HepG2 (cell line): Measurements from ENCODE around the gene COLQ. TPM values are rescaled to one million over a fixed set of nuclear protein-coding genes. Genes with fewer than 3 reads are reported as not detected.

Experiments
- ATAC-seq: fragments of 200-7000 bp; cut with Tn5 transposase; 3 replicates; pipeline ENCODE4 v1.9.1; 2020; ENCODE audit warnings: mild to moderate bottlenecking, moderate library complexity
- BruUV-seq: library from RNA; stranded (reverse); fragments of 400-500 nt; replicated peaks from 2 replicates; lab custom pipeline; 2021; lab: Mats Ljungman, UMichigan
- CTCF ChIA-PET: fragments of 300-600 bp; formaldehyde crosslinking; extraction: SDS; loops from one replicate; lab custom pipeline; 2021; ENCODE audit warnings: low total read pairs, inconsistent platforms, low intra/inter-chr PET ratio; lab: Yijun Ruan, JAX
- POLR2A ChIA-PET: fragments of 350-600 bp; sonication (Branson Sonifier 250); formaldehyde crosslinking; loops from one replicate; lab custom pipeline; 2020; ENCODE audit warnings: antibody characterized with exemption, inconsistent platforms; lab: Yijun Ruan, JAX
- DNase-seq: peaks from one replicate; pipeline ENCODE4 v3.0.0-alpha.2; 2015; ENCODE audit warnings: low spot score
- FAIRE-seq: peaks from 3 replicates; lab custom pipeline; 2011; peaks lifted over from hg19 to GRCh38; lab: Jason Lieb, UNC
- H2AFZ ChIP-seq: one replicate; pipeline ENCODE4 v1.6.1; 2011; ENCODE audit warnings: low read length, inconsistent platforms
- H3K27ac ChIP-seq: fragments of 300-600 bp; 3 replicates; pipeline ENCODE4 v1.8.0; 2011; ENCODE audit warnings: mixed run types, mild to moderate bottlenecking, mixed read lengths, low read length, inconsistent platforms; ENCODE audit not compliant: insufficient read depth; ENCODE audit errors: extremely low read length
- H3K27me3 ChIP-seq, 2 experiments: fragments of 200-600 bp in 1 of 2; 2 replicates in 1 of 2; 3 replicates in 1 of 2; pipeline versions ENCODE4 v1.6.0 to v1.8.0; 2011; ENCODE audit warnings: low read length in 2 of 2, mild to moderate bottlenecking in 2 of 2, moderate library complexity in 2 of 2, inconsistent platforms in 1 of 2; ENCODE audit not compliant: insufficient read depth in 2 of 2, control insufficient read depth in 1 of 2
- H3K36me3 ChIP-seq, 2 experiments: fragments of 200-600 bp in 1 of 2; replicated peaks in 1 of 2; 2 replicates in 1 of 2; 3 replicates in 1 of 2; pipeline versions ENCODE4 v1.5.1 to v1.8.0; 2011; ENCODE audit warnings: low read length in 2 of 2, inconsistent platforms in 1 of 2; ENCODE audit not compliant: insufficient read depth in 2 of 2, control insufficient read depth in 1 of 2
- H3K4me1 ChIP-seq: 2 replicates; pipeline ENCODE4 v1.5.1; 2012; ENCODE audit warnings: low read length, inconsistent platforms; ENCODE audit not compliant: insufficient read depth
- H3K4me2 ChIP-seq: 2 replicates; pipeline ENCODE4 v1.6.0; 2011; ENCODE audit warnings: low read depth, low read length, inconsistent platforms
- H3K4me3 ChIP-seq, 3 experiments: fragments of 200-600 bp in 1 of 3; sonication (generic), shearing (Covaris generic) in 1 of 3; replicated peaks in 1 of 3; 2 replicates each; pipeline ENCODE4 v1.5.1; 2011 to 2016; ENCODE audit warnings: low read length in 3 of 3, inconsistent platforms in 2 of 3, low read depth in 2 of 3, mild to moderate bottlenecking in 2 of 3, control low read depth in 1 of 3, mixed read lengths in 1 of 3; ENCODE audit not compliant: insufficient read depth in 1 of 3
- H3K79me2 ChIP-seq: one replicate; pipeline ENCODE4 v1.6.1; 2011; ENCODE audit warnings: low read length, inconsistent platforms; ENCODE audit not compliant: insufficient read depth
- H3K9ac ChIP-seq: 2 replicates; pipeline ENCODE4 v1.6.0; 2011; ENCODE audit warnings: mild to moderate bottlenecking, low read depth, low read length, inconsistent platforms; ENCODE audit not compliant: insufficient read depth
- H3K9me3 ChIP-seq: 2 replicates; pipeline ENCODE4 v1.5.1; 2012; ENCODE audit warnings: mild to moderate bottlenecking, low read length
- H4K20me1 ChIP-seq: 2 replicates; pipeline ENCODE4 v1.6.0; 2011; ENCODE audit warnings: inconsistent platforms, mild to moderate bottlenecking, low read length, moderate library complexity; ENCODE audit not compliant: insufficient read depth
- HNF4A ChIP-seq: sonication (generic); formaldehyde crosslinking; IDR thresholded peaks from 2 replicates; pipeline ENCODE4 v1.4.0; 2020; ENCODE audit warnings: missing genetic modification reagents
- SP5 ChIP-seq: IDR thresholded peaks from 2 replicates; pipeline ENCODE4 v1.6.1; 2016; ENCODE audit warnings: low read depth, borderline replicate concordance
- TGIF2 ChIP-seq: IDR thresholded peaks from 2 replicates; pipeline ENCODE4 v1.6.1; 2016; ENCODE audit warnings: control low read depth, missing compliant biosample characterization
- WGBS: methylation state at CpG from one replicate; pipeline ENCODE4 v1.1.6; 2017; ENCODE audit warnings: low lambda C conversion rate; 5-methylcytosine and 5-hydroxymethylcytosine counted together
- in situ Hi-C: cut with HindIII; loops from 2 replicates; pipeline ENCODE4 v1.10.0; 2017; ENCODE audit warnings: low pct_unique_long_range_greater_than_20kb; ENCODE audit not compliant: extremely low pct_ligation_motif_present
- intact Hi-C: fragments of 100-400 bp; cut with micrococcal nuclease; formaldehyde crosslinking; loops from one replicate; pipeline ENCODE4 v1.10.0; 2022; ENCODE audit not compliant: unreplicated experiment
- polyA plus RNA-seq, 8 experiments: library from polyadenylated mRNA; depleted of rRNA in 3 of 8; stranded (reverse) in 7 of 8; unstranded in 1 of 8; fragments of >200 nt; fragmentation: Illumina TruSeq in 4 of 8; extraction: Trizol in 4 of 8; gene quantifications; 2 replicates each; pipeline versions ENCODE4 v1.2.1 to v1.2.3, GENCODE V29; 2011 to 2016; ENCODE audit warnings: low read depth in 4 of 8, missing spikeins in 1 of 8, mixed read lengths in 1 of 8; ENCODE audit not compliant: insufficient read depth in 1 of 8
- total RNA-seq, 5 experiments: library from RNA; depleted of rRNA; stranded (reverse); fragments of >200 nt; fragmentation: Illumina TruSeq; extraction: Trizol; gene quantifications; 2 replicates each; pipeline ENCODE4 v1.2.3, GENCODE V29; 2016; ENCODE audit warnings: low read depth in 1 of 5
- TF ChIP-seq, protein P1 (sequence below): sonication (generic); formaldehyde crosslinking; IDR thresholded peaks from 2 replicates; pipeline ENCODE4 v1.4.0; 2020; ENCODE audit warnings: mild to moderate bottlenecking, low read depth, missing genetic modification reagents
- TF ChIP-seq, protein P2 (sequence below): sonication (generic); formaldehyde crosslinking; IDR thresholded peaks from one replicate; pipeline ENCODE4 v1.5.1; 2020; ENCODE audit warnings: mild to moderate bottlenecking, missing genetic modification reagents; ENCODE audit errors: not compliant biosample characterization
- TF ChIP-seq, protein P3 (sequence below): sonication (generic); formaldehyde crosslinking; IDR thresholded peaks from 2 replicates; pipeline ENCODE4 v1.4.0; 2020; ENCODE audit warnings: mild to moderate bottlenecking, missing genetic modification reagents

Gene COLQ
- total and polyA plus RNA-seq, 2 of the 13 experiments (the other 11 are each of a cell fraction or from before 2014, with no cell fraction given) = 0.31 to 0.46 TPM

DNA sequence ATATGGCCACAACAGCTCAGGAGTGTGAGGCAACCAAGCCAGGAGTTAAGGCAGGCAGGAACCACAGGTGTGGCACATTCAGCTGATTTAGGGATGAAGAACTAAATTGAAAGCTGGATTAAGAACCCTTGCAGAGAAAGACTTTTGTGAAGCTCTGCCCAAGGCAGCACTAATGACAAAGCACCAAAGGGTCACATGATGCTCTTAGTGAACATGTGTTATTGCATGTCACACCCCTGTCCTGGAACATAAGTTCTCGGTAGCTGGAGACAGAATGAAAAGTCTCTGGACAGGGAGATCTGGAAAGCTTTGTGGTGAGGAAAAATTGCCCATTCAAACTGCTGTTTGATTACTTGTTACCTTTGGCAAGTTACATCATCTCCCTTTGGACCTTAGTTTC is 90.9 kb downstream of the COLQ start:
- intact Hi-C loops = no loop called here
- Histone ChIP-seq H3K4me3 (no peak overlapping the region), H3K9ac (no peak overlapping the region), H3K4me1 (peaks cover 35% of the 10 kb centered on the region), H3K79me2 (peaks cover 63% of the 10 kb centered on the region), H3K27me3 (peaks cover 0 to 5% of the 10 kb centered on the region in 2 experiments; a peak in 1 of 5 replicates), H3K36me3 (peaks cover 12 to 45% of the 10 kb centered on the region in 2 experiments), H3K27ac (no peak overlapping the region), H2AFZ (no peak overlapping the region), H3K4me2 (no peak overlapping the region), H3K9me3 (no peaks in the 10 kb centered on the region), H4K20me1 (peaks cover 4% of the 10 kb centered on the region; the same call in 1 of the 2 replicates)
- WGBS = 100% methylated on average over 1 of the region's 1 CpG
- in situ Hi-C loops = no loop called here
- no peak for DNase-seq
- POLR2A ChIA-PET = no interaction called here
- TF ChIP-seq, protein P1, sequence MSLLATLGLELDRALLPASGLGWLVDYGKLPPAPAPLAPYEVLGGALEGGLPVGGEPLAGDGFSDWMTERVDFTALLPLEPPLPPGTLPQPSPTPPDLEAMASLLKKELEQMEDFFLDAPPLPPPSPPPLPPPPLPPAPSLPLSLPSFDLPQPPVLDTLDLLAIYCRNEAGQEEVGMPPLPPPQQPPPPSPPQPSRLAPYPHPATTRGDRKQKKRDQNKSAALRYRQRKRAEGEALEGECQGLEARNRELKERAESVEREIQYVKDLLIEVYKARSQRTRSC (CRISPR knock-in tag) = no peak
- TF ChIP-seq HNF4A (CRISPR knock-in tag) (no peak), TGIF2 (CRISPR knock-in tag) (no peak), SP5 (CRISPR knock-in tag) (no peak)
- TF ChIP-seq, protein P2, sequence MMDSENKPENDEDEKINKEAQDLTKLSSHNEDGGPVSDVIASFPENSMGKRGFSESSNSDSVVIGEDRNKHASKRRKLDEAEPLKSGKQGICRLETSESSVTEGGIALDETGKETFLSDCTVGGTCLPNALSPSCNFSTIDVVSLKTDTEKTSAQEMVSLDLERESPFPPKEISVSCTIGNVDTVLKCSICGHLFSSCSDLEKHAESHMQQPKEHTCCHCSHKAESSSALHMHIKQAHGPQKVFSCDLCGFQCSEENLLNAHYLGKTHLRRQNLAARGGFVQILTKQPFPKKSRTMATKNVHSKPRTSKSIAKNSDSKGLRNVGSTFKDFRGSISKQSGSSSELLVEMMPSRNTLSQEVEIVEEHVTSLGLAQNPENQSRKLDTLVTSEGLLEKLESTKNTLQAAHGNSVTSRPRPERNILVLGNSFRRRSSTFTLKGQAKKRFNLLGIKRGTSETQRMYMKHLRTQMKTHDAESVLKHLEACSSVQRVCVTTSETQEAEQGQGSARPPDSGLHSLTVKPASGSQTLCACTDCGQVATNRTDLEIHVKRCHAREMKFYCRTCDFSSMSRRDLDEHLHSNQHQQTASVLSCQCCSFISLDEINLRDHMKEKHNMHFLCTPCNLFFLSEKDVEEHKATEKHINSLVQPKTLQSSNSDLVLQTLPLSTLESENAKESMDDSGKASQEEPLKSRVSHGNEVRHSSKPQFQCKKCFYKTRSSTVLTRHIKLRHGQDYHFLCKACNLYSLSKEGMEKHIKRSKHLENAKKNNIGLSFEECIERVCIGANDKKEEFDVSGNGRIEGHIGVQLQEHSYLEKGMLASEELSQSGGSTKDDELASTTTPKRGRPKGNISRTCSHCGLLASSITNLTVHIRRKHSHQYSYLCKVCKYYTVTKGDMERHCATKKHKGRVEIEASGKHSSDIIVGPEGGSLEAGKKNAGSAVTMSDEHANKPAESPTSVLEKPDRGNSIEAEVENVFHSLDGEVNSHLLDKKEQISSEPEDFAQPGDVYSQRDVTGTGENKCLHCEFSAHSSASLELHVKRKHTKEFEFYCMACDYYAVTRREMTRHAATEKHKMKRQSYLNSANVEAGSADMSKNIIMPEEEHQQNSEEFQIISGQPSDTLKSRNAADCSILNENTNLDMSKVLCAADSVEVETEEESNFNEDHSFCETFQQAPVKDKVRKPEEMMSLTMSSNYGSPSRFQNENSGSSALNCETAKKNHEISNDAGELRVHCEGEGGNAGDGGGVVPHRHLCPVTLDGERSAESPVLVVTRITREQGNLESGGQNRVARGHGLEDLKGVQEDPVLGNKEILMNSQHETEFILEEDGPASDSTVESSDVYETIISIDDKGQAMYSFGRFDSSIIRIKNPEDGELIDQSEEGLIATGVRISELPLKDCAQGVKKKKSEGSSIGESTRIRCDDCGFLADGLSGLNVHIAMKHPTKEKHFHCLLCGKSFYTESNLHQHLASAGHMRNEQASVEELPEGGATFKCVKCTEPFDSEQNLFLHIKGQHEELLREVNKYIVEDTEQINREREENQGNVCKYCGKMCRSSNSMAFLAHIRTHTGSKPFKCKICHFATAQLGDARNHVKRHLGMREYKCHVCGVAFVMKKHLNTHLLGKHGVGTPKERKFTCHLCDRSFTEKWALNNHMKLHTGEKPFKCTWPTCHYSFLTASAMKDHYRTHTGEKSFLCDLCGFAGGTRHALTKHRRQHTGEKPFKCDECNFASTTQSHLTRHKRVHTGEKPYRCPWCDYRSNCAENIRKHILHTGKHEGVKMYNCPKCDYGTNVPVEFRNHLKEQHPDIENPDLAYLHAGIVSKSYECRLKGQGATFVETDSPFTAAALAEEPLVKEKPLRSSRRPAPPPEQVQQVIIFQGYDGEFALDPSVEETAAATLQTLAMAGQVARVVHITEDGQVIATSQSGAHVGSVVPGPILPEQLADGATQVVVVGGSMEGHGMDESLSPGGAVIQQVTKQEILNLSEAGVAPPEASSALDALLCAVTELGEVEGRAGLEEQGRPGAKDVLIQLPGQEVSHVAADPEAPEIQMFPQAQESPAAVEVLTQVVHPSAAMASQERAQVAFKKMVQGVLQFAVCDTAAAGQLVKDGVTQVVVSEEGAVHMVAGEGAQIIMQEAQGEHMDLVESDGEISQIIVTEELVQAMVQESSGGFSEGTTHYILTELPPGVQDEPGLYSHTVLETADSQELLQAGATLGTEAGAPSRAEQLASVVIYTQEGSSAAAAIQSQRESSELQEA (CRISPR knock-in tag) = no peak
- TF ChIP-seq, protein P3, sequence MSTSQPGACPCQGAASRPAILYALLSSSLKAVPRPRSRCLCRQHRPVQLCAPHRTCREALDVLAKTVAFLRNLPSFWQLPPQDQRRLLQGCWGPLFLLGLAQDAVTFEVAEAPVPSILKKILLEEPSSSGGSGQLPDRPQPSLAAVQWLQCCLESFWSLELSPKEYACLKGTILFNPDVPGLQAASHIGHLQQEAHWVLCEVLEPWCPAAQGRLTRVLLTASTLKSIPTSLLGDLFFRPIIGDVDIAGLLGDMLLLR (CRISPR knock-in tag) = no peak
- CTCF ChIA-PET = no interaction called here
- FAIRE-seq = no peak
- no peak for ATAC-seq
- no TSS peak for BruUV-seq
